ENCODE data around the gene MCTP2. TPM values are rescaled to one million over a fixed set of nuclear protein-coding genes. Genes with fewer than 3 reads are reported as not detected.

MCTP2 gene
- total and polyA plus RNA-seq, 9 of the 15 experiments (the other 6 are each of a cell fraction or from before 2014, with no cell fraction given): 0.07 TPM; not detected in 8

GRCh38 chr15:94503293-94503692 is 271.9 kb downstream of the MCTP2 start:
- no peaks in the 10 kb centered on the region for H3K79me2 ChIP-seq (ENCODE audit: control insufficient read depth, insufficient read depth, low read length)
- H3K27ac ChIP-seq (ENCODE audit: extremely low read depth, low read depth, low read length): no peak overlapping the region
- FAIRE-seq (no peak), DNase-seq (ENCODE audit: extremely low read depth in 1 of 4, low spot score in 3 of 4) (no peak), ATAC-seq (no peak)
- in situ Hi-C loops (cut with MboI): no loop called here
- H3K4me3 ChIP-seq: no peak overlapping the region
- TF ChIP-seq NFE2 (IDR thresholded peaks at IDR 0.05; ENCODE audit: low read depth) (peak; percentile 21; the same call in 1 of the 2 replicates), MAFG (tag; conservative IDR thresholded peaks at IDR 0.05) (peak; percentile 59), NFE2L1 (tag; IDR thresholded peaks at IDR 0.05; ENCODE audit: borderline replicate concordance, low read depth) (0 out of 2 replicates have a peak, but pooled peaks have one; percentile 38), GATA2 (CRISPR knock-in tag; IDR thresholded peaks at IDR 0.05) (no peak), ZNF316 (IDR thresholded peaks at IDR 0.05) (peak; percentile 28; the same call in 1 of the 2 replicates), E2F3 (CRISPR knock-in tag; IDR thresholded peaks at IDR 0.05) (no peak), MAFF (IDR thresholded peaks at IDR 0.05; ENCODE audit: low read length) (peak; percentile 44)
- H3K27me3 ChIP-seq (ENCODE audit: control insufficient read depth in 2 of 2, insufficient read depth in 2 of 2, low read length in 2 of 2): no peaks in the 10 kb centered on the region
- H2AFZ ChIP-seq (ENCODE audit: low read depth, low read length): no peak overlapping the region
- no TSS peak for BruUV-seq (replicated peaks)
- no peak overlapping the region for H3K9ac ChIP-seq (ENCODE audit: insufficient read depth in 1 of 2, low read depth in 2 of 2, low read length in 2 of 2)
- intact Hi-C loops (cut with micrococcal nuclease): no loop called here
- ChIA-PET POLR2A (no interaction called here), CTCF (ENCODE audit: low intra/inter-chr PET ratio) (no interaction called here)
- no peaks in the 10 kb centered on the region for H3K9me3 ChIP-seq (replicated peaks; ENCODE audit: control insufficient read depth, insufficient read depth, low read depth, low read length)
- no peaks in the 10 kb centered on the region for H3K4me1 ChIP-seq (replicated peaks in 1 of 2; ENCODE audit: control insufficient read depth in 2 of 2, insufficient read depth in 2 of 2, low read length in 2 of 2)
- no peaks in the 10 kb centered on the region for H4K20me1 ChIP-seq (replicated peaks; ENCODE audit: control insufficient read depth, insufficient read depth, low read length)
- H3K4me2 ChIP-seq (ENCODE audit: insufficient read depth, low read length): no peak overlapping the region
- H3K36me3 ChIP-seq (ENCODE audit: control insufficient read depth, insufficient read depth, low read length): no peaks in the 10 kb centered on the region
- H3K9me1 ChIP-seq (ENCODE audit: control insufficient read depth, insufficient read depth, low read length): no peaks in the 10 kb centered on the region
- WGBS (ENCODE audit: insufficient coverage, low coverage, missing lambda C conversion rate): 0% methylated on average over 2 of the region's 2 CpGs

GRCh38 chr15:94509259-94509658 is 277.9 kb downstream of the MCTP2 start:
- CTCF ChIA-PET (ENCODE audit: low intra/inter-chr PET ratio): no interaction called here
- no peaks in the 10 kb centered on the region for H3K27me3 ChIP-seq (ENCODE audit: control insufficient read depth in 2 of 2, insufficient read depth in 2 of 2, low read length in 2 of 2)
- no peak overlapping the region for H3K4me3 ChIP-seq
- no peak overlapping the region for H3K9ac ChIP-seq (ENCODE audit: insufficient read depth in 1 of 2, low read depth in 2 of 2, low read length in 2 of 2)
- POLR2A ChIA-PET: no interaction called here
- BruUV-seq (replicated peaks): no TSS peak
- in situ Hi-C loops (cut with MboI) (no loop called here), intact Hi-C loops (cut with micrococcal nuclease) (no loop called here)
- no peaks in the 10 kb centered on the region for H3K9me3 ChIP-seq (replicated peaks; ENCODE audit: control insufficient read depth, insufficient read depth, low read depth, low read length)
- H4K20me1 ChIP-seq (replicated peaks; ENCODE audit: control insufficient read depth, insufficient read depth, low read length): no peaks in the 10 kb centered on the region
- FAIRE-seq (no peak), DNase-seq (ENCODE audit: extremely low read depth in 1 of 4, low spot score in 3 of 4) (no peak), ATAC-seq (no peak)
- whole genome bisulfite sequencing (ENCODE audit: insufficient coverage, low coverage, missing lambda C conversion rate): 0% methylated on average over 1 of the region's 1 CpG
- no peaks in the 10 kb centered on the region for H3K36me3 ChIP-seq (ENCODE audit: control insufficient read depth, insufficient read depth, low read length)
- no peak overlapping the region for H2AFZ ChIP-seq (ENCODE audit: low read depth, low read length)
- H3K79me2 ChIP-seq (ENCODE audit: control insufficient read depth, insufficient read depth, low read length): no peaks in the 10 kb centered on the region
- H3K9me1 ChIP-seq (ENCODE audit: control insufficient read depth, insufficient read depth, low read length): no peaks in the 10 kb centered on the region
- no peak overlapping the region for H3K4me2 ChIP-seq (ENCODE audit: insufficient read depth, low read length)
- H3K27ac ChIP-seq (ENCODE audit: extremely low read depth, low read depth, low read length): no peak overlapping the region
- no peaks in the 10 kb centered on the region for H3K4me1 ChIP-seq (replicated peaks in 1 of 2; ENCODE audit: control insufficient read depth in 2 of 2, insufficient read depth in 2 of 2, low read length in 2 of 2)
- TF ChIP-seq PHF8 (IDR thresholded peaks at IDR 0.05; ENCODE audit: borderline replicate concordance, low read length): no peak
- no peak for TF ChIP-seq CGGBP1 (CRISPR knock-in tag; IDR thresholded peaks at IDR 0.05)
- TF ChIP-seq L3MBTL2 (IDR thresholded peaks at IDR 0.05): no peak
- no peak for TF ChIP-seq HDAC1 (IDR thresholded peaks at IDR 0.05)
- no peak for TF ChIP-seq AFF4 (CRISPR knock-in tag; IDR thresholded peaks at IDR 0.05)
- TF ChIP-seq ZFP1 (CRISPR knock-in tag; IDR thresholded peaks at IDR 0.05): no peak
- TF ChIP-seq EZH2 (IDR thresholded peaks at IDR 0.05; ENCODE audit: borderline replicate concordance, low read depth, low read length): no peak

Data from K562 (cell line).